ENCODE measurements around the gene PRMT7.

PRMT7 gene

GRCh38 chr16:68399456-68399855 lies 88.6 kb downstream of the PRMT7 start:
- DNase-seq = no peak

DNA sequence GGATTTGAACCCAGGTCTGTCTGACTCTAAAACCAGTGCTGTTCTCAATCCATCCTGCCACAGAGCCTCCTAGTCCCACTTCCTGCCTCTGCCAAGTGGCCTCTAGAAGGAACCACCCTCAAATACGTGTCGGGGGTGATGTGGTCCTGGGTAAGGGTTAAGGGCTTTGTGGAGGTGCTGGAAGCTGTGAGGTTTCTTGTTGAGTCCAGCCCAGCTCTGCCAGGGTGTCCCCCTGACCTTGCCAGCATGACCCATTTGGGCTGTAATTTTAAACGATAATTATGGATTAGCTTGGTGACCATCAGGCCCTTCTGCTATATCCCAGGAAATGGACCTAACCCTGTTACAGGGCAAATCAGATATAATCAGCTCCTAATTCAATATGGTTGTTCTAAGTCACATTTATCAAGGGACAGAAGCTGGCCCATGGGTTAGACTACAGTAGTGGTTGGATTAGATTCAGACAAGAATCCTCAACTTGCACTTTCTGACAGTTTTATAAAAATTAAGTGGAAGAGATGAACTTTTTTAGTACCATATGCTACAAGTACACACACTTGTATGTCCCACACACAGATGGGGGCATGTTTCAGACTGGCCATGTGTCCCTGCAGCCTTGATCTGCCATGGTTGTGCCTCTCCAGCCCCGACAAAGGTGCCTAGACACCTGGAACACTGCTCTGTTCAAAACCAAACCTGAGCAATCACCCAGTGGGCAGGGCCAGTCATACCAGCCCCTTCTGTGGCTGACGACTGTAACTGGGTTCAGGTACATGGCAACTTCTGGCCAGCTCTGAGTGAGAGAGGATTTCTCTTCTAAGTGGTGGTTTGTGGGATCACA lies 89.5 kb downstream of the PRMT7 start:
- in situ Hi-C loops (cut with HindIII; ENCODE audit: low pct_ligation_motif_present, low pct_unique_long_range_greater_than_20kb, low sequenced_read_pairs) = no loop called here

More at GRCh38 chr16:68399456-68399855, 88.6 kb downstream of the PRMT7 start:
- in situ Hi-C loops (cut with HindIII; ENCODE audit: low pct_ligation_motif_present, low pct_unique_long_range_greater_than_20kb, low sequenced_read_pairs) = no loop called here

GRCh38 chr16:68400924-68401460 lies 90.2 kb downstream of the PRMT7 start:
- no peak for DNase-seq
- in situ Hi-C loops (cut with HindIII; ENCODE audit: low pct_ligation_motif_present, low pct_unique_long_range_greater_than_20kb, low sequenced_read_pairs) = no loop called here

More for the DNA sequence above, 89.5 kb downstream of the PRMT7 start:
- DNase-seq = no peak

DNA sequence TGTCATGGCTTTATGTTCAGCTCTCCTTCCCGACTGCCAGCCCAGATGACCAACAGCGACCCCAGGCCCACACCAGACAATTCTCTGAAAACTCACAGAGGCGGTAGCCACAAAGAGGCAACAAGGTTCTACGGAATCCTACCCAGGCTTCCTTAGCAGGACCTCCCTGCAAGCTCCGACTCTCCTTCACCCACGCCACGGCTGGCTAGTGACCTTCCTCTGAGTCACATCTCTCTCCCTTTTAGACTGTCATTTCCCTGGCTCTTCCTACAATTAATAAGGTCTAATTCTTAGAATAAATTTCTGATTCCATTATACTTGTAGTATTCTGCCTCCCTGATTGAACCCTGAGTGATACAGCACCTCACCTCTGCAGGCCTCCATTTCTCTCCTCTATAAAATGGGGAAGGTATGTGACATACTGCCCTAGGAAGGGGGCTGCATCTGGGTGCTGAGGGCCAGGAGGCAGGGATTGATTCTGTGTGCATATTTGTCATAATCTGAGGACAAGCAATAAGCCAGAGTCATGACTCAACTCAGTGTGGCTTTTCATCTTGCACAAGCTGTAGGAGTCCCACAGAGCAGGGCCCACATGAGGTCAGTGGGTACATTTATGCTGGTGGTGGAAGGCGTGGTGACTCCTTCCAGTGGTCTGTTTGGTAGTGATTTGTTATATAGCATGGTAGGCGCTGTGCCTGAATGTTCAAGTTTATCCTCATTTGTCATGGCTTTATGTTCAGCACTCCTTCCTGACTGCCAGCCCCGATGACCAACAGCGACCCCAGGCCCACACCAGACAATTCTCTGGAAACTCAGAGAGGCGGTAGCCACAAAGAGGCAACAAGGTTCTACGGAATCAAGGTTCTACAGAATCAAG lies 91.3 kb downstream of the PRMT7 start:
- no peak for DNase-seq
- in situ Hi-C loops (cut with HindIII; ENCODE audit: low pct_ligation_motif_present, low pct_unique_long_range_greater_than_20kb, low sequenced_read_pairs) = no loop called here

- in situ Hi-C loops (cut with HindIII; ENCODE audit: low pct_ligation_motif_present, low pct_unique_long_range_greater_than_20kb, low sequenced_read_pairs) = no loop called here
- DNase-seq = no peak
Observed at GRCh38 chr16:68402748-68403040, 91.9 kb downstream of the PRMT7 start.

DNA sequence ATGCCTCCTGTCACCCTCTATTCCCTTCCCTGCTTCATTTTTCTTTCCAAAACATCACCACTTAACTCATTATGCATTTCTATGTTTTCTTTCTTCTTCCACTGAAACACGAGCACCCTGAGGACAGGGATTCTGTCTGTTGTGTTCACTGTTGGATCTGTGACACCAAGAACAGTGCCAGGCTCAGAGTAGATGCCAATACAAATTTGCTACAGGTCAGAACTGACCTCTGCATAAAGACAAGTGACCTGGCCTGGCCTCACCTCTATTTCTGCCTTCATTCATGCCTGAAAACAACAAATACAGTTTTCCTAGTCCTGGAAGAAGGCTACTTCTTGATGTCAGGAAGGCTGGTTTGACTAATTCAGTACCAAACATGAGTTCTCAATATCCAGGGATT lies 92.4 kb downstream of the PRMT7 start:
- in situ Hi-C loops (cut with HindIII; ENCODE audit: low pct_ligation_motif_present, low pct_unique_long_range_greater_than_20kb, low sequenced_read_pairs) = no loop called here
- no peak for DNase-seq

GRCh38 chr16:68403704-68404103 lies 92.9 kb downstream of the PRMT7 start:
- in situ Hi-C loops (cut with HindIII; ENCODE audit: low pct_ligation_motif_present, low pct_unique_long_range_greater_than_20kb, low sequenced_read_pairs) = no loop called here
- no peak for DNase-seq

GRCh38 chr16:68404736-68405345 lies 94.0 kb downstream of the PRMT7 start:
- in situ Hi-C loops (cut with HindIII; ENCODE audit: low pct_ligation_motif_present, low pct_unique_long_range_greater_than_20kb, low sequenced_read_pairs) = no loop called here
- DNase-seq = no peak

DNA sequence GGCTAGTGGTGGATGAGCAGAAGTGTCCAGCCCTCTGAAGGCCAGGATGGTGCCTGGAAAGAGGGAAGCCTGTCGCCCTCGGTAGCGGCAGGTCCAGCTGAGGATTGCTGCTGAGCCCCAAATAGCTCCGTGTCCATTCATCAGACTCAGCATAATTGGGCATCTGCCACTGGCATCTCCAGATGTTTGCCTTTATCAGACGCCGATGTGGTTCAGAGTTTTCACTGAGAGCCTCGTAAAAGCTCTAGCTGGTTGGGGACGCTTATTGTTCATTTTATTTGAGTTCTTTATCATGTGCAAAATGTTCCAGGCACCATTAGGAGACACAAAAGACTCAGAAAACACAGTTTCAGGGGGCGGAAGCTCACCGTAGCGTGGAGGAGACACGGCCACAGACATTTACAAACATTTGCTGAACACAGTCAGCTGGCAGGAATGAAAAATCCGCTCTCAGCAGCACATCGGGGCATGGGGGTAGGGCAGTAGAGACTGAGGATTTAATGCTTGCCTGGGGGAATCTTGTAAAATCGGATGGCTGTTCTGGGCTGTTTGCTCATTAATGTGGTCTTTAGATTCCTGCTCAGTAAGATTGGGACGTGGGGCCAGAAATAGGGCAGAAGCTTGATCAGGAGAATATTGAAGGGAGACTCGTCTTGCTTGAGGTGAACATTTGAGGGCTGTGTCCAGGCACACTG lies 95.8 kb downstream of the PRMT7 start:
- DNase-seq = no peak
- in situ Hi-C loops (cut with HindIII; ENCODE audit: low pct_ligation_motif_present, low pct_unique_long_range_greater_than_20kb, low sequenced_read_pairs) = no loop called here
